Measurements from ENCODE around the gene PKD1L1.

DNA sequence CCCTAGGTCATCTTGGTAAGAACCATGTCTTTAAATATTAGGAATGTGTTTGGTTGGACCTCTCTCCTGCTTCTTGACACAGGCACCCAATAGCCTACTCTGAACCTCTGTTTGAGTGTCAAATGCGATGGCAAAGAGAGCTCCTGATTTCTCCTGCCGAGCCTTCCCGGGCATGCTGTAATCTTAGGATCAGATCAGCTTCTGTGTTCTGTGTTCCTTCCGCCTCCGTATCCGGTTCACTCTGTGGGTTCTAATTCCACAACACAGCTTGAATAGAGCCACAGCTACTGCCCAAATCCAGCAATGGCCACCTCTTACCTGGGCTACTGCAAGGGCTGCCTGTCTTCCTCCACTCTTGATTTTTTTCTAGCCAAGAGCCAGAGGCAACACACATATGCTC, 201.1 kb downstream of the PKD1L1 start:
- TF ChIP-seq, protein P1, sequence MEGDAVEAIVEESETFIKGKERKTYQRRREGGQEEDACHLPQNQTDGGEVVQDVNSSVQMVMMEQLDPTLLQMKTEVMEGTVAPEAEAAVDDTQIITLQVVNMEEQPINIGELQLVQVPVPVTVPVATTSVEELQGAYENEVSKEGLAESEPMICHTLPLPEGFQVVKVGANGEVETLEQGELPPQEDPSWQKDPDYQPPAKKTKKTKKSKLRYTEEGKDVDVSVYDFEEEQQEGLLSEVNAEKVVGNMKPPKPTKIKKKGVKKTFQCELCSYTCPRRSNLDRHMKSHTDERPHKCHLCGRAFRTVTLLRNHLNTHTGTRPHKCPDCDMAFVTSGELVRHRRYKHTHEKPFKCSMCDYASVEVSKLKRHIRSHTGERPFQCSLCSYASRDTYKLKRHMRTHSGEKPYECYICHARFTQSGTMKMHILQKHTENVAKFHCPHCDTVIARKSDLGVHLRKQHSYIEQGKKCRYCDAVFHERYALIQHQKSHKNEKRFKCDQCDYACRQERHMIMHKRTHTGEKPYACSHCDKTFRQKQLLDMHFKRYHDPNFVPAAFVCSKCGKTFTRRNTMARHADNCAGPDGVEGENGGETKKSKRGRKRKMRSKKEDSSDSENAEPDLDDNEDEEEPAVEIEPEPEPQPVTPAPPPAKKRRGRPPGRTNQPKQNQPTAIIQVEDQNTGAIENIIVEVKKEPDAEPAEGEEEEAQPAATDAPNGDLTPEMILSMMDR (IDR thresholded peaks at IDR 0.05), result no peak
- TF ChIP-seq RAD21 (conservative IDR thresholded peaks at IDR 0.05 in 1 of 2, IDR thresholded peaks at IDR 0.05 in 1 of 2), result no peak
- TF ChIP-seq, protein P2, sequence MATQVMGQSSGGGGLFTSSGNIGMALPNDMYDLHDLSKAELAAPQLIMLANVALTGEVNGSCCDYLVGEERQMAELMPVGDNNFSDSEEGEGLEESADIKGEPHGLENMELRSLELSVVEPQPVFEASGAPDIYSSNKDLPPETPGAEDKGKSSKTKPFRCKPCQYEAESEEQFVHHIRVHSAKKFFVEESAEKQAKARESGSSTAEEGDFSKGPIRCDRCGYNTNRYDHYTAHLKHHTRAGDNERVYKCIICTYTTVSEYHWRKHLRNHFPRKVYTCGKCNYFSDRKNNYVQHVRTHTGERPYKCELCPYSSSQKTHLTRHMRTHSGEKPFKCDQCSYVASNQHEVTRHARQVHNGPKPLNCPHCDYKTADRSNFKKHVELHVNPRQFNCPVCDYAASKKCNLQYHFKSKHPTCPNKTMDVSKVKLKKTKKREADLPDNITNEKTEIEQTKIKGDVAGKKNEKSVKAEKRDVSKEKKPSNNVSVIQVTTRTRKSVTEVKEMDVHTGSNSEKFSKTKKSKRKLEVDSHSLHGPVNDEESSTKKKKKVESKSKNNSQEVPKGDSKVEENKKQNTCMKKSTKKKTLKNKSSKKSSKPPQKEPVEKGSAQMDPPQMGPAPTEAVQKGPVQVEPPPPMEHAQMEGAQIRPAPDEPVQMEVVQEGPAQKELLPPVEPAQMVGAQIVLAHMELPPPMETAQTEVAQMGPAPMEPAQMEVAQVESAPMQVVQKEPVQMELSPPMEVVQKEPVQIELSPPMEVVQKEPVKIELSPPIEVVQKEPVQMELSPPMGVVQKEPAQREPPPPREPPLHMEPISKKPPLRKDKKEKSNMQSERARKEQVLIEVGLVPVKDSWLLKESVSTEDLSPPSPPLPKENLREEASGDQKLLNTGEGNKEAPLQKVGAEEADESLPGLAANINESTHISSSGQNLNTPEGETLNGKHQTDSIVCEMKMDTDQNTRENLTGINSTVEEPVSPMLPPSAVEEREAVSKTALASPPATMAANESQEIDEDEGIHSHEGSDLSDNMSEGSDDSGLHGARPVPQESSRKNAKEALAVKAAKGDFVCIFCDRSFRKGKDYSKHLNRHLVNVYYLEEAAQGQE (IDR thresholded peaks at IDR 0.05), result no peak
- TF ChIP-seq BHLHE40 (IDR thresholded peaks at IDR 0.05; ENCODE audit: low read depth, low read length), result no peak
- TF ChIP-seq POLR2A (IDR thresholded peaks at IDR 0.05; ENCODE audit: low read length), result no peak
- TF ChIP-seq POLR2AphosphoS2 (conservative IDR thresholded peaks at IDR 0.05; ENCODE audit: low read length), result no peak
- no peak for TF ChIP-seq EP300 (IDR thresholded peaks at IDR 0.05)
- TF ChIP-seq ESRRA (IDR thresholded peaks at IDR 0.05; ENCODE audit: borderline replicate concordance, low read length), result no peak
- TF ChIP-seq, protein P3, sequence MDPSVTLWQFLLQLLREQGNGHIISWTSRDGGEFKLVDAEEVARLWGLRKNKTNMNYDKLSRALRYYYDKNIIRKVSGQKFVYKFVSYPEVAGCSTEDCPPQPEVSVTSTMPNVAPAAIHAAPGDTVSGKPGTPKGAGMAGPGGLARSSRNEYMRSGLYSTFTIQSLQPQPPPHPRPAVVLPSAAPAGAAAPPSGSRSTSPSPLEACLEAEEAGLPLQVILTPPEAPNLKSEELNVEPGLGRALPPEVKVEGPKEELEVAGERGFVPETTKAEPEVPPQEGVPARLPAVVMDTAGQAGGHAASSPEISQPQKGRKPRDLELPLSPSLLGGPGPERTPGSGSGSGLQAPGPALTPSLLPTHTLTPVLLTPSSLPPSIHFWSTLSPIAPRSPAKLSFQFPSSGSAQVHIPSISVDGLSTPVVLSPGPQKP (IDR thresholded peaks at IDR 0.05; ENCODE audit: low read depth, low read length), result no peak
- no peak for TF ChIP-seq MAFK (IDR thresholded peaks at IDR 0.05; ENCODE audit: partially characterized antibody)
- TF ChIP-seq SMC3 (IDR thresholded peaks at IDR 0.05), result no peak
